ENCODE data around the gene RAB8B.

Gene RAB8B

GRCh38 chr15:63292771-63293170, 103.4 kb downstream of the RAB8B start:
- H3K36me3 ChIP-seq (ENCODE audit: control insufficient read depth, insufficient read depth, low read length) = no peaks in the 10 kb centered on the region
- H3K9ac ChIP-seq (ENCODE audit: low read depth, low read length) = no peak overlapping the region
- no peaks in the 10 kb centered on the region for H3K4me1 ChIP-seq (ENCODE audit: control insufficient read depth, insufficient read depth, low read length)
- no peaks in the 10 kb centered on the region for H3K27me3 ChIP-seq (ENCODE audit: control insufficient read depth, insufficient read depth, low read length)
- no peak overlapping the region for H3K27ac ChIP-seq (ENCODE audit: low read depth, low read length)
- H3K9me3 ChIP-seq (ENCODE audit: control insufficient read depth, insufficient read depth, low read length) = no peaks in the 10 kb centered on the region
- H3K4me3 ChIP-seq (ENCODE audit: low read depth, low read length) = no peak overlapping the region

GRCh38 chr15:63294359-63294758, 105.0 kb downstream of the RAB8B start:
- no peak overlapping the region for H3K4me3 ChIP-seq (ENCODE audit: low read depth, low read length)
- no peak overlapping the region for H3K27ac ChIP-seq (ENCODE audit: low read depth, low read length)
- no peak overlapping the region for H3K9ac ChIP-seq (ENCODE audit: low read depth, low read length)

DNA sequence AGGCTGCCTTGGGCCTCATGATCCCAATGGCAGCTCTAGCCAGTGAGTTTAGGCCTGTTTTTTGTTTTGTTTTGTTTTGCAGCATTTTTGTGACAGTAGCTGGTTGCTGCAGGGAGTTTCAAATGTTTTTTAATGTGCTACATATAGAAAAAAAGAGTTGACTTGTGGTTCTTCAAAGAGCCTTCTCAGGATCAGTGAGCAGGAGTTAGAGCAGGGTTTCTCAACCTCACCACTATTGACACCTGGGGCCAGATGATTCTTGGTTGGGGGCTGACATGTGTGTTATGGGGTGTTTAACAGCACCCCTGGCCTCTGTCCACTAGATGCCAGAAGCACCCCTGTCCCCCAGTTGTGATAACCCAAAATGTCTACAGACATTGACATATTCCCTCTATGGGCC, 105.9 kb downstream of the RAB8B start:
- Histone ChIP-seq H3K4me3 (ENCODE audit: low read depth, low read length) (no peak overlapping the region), H3K36me3 (ENCODE audit: control insufficient read depth, insufficient read depth, low read length) (no peaks in the 10 kb centered on the region), H3K27ac (ENCODE audit: low read depth, low read length) (no peak overlapping the region), H3K4me1 (ENCODE audit: control insufficient read depth, insufficient read depth, low read length) (no peaks in the 10 kb centered on the region), H3K9me3 (ENCODE audit: control insufficient read depth, insufficient read depth, low read length) (no peaks in the 10 kb centered on the region), H3K27me3 (ENCODE audit: control insufficient read depth, insufficient read depth, low read length) (no peaks in the 10 kb centered on the region), H3K9ac (ENCODE audit: low read depth, low read length) (no peak overlapping the region)

More at GRCh38 chr15:63294359-63294758, 105.0 kb downstream of the RAB8B start:
- H3K4me1 ChIP-seq (ENCODE audit: control insufficient read depth, insufficient read depth, low read length) = no peaks in the 10 kb centered on the region
- H3K27me3 ChIP-seq (ENCODE audit: control insufficient read depth, insufficient read depth, low read length) = no peaks in the 10 kb centered on the region
- H3K9me3 ChIP-seq (ENCODE audit: control insufficient read depth, insufficient read depth, low read length) = no peaks in the 10 kb centered on the region
- no peaks in the 10 kb centered on the region for H3K36me3 ChIP-seq (ENCODE audit: control insufficient read depth, insufficient read depth, low read length)

DNA sequence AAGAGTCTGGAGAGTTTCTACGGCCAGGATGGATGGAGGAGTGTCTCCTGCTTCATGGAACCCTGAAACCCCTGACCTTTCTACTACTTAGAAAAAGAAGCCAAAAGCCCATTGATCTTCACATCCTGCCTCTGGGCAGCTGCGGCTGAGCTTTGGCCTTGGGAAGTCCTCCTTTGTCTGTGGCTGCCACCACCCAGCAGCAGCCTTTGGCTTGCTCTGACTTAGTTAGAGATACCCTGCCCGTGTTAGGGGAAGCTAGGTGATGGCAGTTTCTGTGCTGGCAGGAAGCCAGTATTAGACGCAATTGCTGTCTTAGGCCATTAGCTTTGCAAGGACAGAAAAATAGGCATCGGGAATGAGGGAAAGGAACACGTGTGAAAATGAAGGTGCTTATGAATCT, 106.8 kb downstream of the RAB8B start:
- no peaks in the 10 kb centered on the region for H3K4me1 ChIP-seq (ENCODE audit: control insufficient read depth, insufficient read depth, low read length)
- no peak overlapping the region for H3K4me3 ChIP-seq (ENCODE audit: low read depth, low read length)
- H3K27me3 ChIP-seq (ENCODE audit: control insufficient read depth, insufficient read depth, low read length) = no peaks in the 10 kb centered on the region
- H3K9ac ChIP-seq (ENCODE audit: low read depth, low read length) = no peak overlapping the region
- no peaks in the 10 kb centered on the region for H3K9me3 ChIP-seq (ENCODE audit: control insufficient read depth, insufficient read depth, low read length)
- H3K36me3 ChIP-seq (ENCODE audit: control insufficient read depth, insufficient read depth, low read length) = no peaks in the 10 kb centered on the region
- no peak overlapping the region for H3K27ac ChIP-seq (ENCODE audit: low read depth, low read length)

GRCh38 chr15:63299943-63300575, 110.7 kb downstream of the RAB8B start:
- Histone ChIP-seq H3K9me3 (ENCODE audit: control insufficient read depth, insufficient read depth, low read length) (no peaks in the 10 kb centered on the region), H3K27me3 (ENCODE audit: control insufficient read depth, insufficient read depth, low read length) (no peaks in the 10 kb centered on the region), H3K4me1 (ENCODE audit: control insufficient read depth, insufficient read depth, low read length) (no peaks in the 10 kb centered on the region), H3K36me3 (ENCODE audit: control insufficient read depth, insufficient read depth, low read length) (peaks cover 16% of the 10 kb centered on the region), H3K9ac (ENCODE audit: low read depth, low read length) (no peak overlapping the region), H3K27ac (ENCODE audit: low read depth, low read length) (no peak overlapping the region), H3K4me3 (ENCODE audit: low read depth, low read length) (no peak overlapping the region)

DNA sequence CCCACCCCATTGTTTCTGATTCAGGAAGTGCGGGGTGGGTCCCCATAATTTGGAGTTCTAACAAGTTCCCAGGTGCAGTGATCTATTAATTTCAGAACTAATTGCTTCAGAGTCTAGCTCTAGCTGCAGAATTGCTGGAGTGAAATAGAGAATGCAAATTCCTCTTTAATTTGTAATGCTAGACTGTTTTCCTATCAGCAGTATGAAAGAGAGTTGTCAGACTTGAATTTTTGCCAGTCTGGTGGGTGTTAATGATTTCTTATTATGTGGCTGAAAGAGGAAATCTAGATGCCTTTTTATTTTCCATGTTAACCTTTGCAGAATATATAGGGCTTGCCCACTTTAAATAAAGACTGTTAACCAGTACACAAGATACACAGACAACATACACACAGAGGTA, 111.7 kb downstream of the RAB8B start:
- Histone ChIP-seq H3K4me3 (ENCODE audit: low read depth, low read length) (no peak overlapping the region), H3K4me1 (ENCODE audit: control insufficient read depth, insufficient read depth, low read length) (no peaks in the 10 kb centered on the region), H3K9me3 (ENCODE audit: control insufficient read depth, insufficient read depth, low read length) (no peaks in the 10 kb centered on the region), H3K9ac (ENCODE audit: low read depth, low read length) (no peak overlapping the region), H3K27ac (ENCODE audit: low read depth, low read length) (no peak overlapping the region), H3K27me3 (ENCODE audit: control insufficient read depth, insufficient read depth, low read length) (no peaks in the 10 kb centered on the region), H3K36me3 (ENCODE audit: control insufficient read depth, insufficient read depth, low read length) (peaks cover 25% of the 10 kb centered on the region)

- Histone ChIP-seq H3K9ac (ENCODE audit: low read depth, low read length) (no peak overlapping the region), H3K27ac (ENCODE audit: low read depth, low read length) (no peak overlapping the region), H3K4me1 (ENCODE audit: control insufficient read depth, insufficient read depth, low read length) (no peaks in the 10 kb centered on the region), H3K9me3 (ENCODE audit: control insufficient read depth, insufficient read depth, low read length) (no peaks in the 10 kb centered on the region), H3K27me3 (ENCODE audit: control insufficient read depth, insufficient read depth, low read length) (no peaks in the 10 kb centered on the region), H3K36me3 (ENCODE audit: control insufficient read depth, insufficient read depth, low read length) (peaks cover 28% of the 10 kb centered on the region), H3K4me3 (ENCODE audit: low read depth, low read length) (no peak overlapping the region)
Measured at GRCh38 chr15:63305260-63305659, 115.9 kb downstream of the RAB8B start.

- Histone ChIP-seq H3K36me3 (ENCODE audit: control insufficient read depth, insufficient read depth, low read length) (peaks cover 28% of the 10 kb centered on the region), H3K27ac (ENCODE audit: low read depth, low read length) (no peak overlapping the region), H3K9me3 (ENCODE audit: control insufficient read depth, insufficient read depth, low read length) (no peaks in the 10 kb centered on the region), H3K4me3 (ENCODE audit: low read depth, low read length) (no peak overlapping the region), H3K9ac (ENCODE audit: low read depth, low read length) (no peak overlapping the region), H3K27me3 (ENCODE audit: control insufficient read depth, insufficient read depth, low read length) (no peaks in the 10 kb centered on the region), H3K4me1 (ENCODE audit: control insufficient read depth, insufficient read depth, low read length) (no peaks in the 10 kb centered on the region)
Measured at GRCh38 chr15:63306492-63307073, 117.2 kb downstream of the RAB8B start.

DNA sequence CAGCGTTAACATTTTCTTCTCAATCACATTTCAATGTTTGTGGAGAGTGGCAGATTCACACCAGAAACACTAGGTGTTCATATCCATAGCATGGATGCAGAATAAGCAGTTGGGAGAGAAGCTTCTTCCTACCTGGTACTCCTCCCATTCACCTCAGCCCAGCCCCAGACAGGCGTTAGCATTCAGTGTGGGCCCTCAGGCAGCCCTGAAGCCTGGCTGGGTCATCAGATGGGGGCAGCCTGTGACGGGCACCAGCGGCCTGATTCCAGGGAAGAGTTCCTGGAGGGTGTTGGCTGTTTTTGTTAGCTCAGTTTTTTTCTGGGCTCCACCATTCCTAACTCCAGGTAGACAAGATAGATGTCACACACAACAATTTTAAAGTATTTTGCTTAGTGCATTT, 119.1 kb downstream of the RAB8B start:
- Histone ChIP-seq H3K9me3 (ENCODE audit: control insufficient read depth, insufficient read depth, low read length) (no peaks in the 10 kb centered on the region), H3K4me3 (ENCODE audit: low read depth, low read length) (no peak overlapping the region), H3K36me3 (ENCODE audit: control insufficient read depth, insufficient read depth, low read length) (peaks cover 17% of the 10 kb centered on the region), H3K27me3 (ENCODE audit: control insufficient read depth, insufficient read depth, low read length) (no peaks in the 10 kb centered on the region), H3K9ac (ENCODE audit: low read depth, low read length) (no peak overlapping the region), H3K27ac (ENCODE audit: low read depth, low read length) (no peak overlapping the region), H3K4me1 (ENCODE audit: control insufficient read depth, insufficient read depth, low read length) (peaks cover 17% of the 10 kb centered on the region)

DNA sequence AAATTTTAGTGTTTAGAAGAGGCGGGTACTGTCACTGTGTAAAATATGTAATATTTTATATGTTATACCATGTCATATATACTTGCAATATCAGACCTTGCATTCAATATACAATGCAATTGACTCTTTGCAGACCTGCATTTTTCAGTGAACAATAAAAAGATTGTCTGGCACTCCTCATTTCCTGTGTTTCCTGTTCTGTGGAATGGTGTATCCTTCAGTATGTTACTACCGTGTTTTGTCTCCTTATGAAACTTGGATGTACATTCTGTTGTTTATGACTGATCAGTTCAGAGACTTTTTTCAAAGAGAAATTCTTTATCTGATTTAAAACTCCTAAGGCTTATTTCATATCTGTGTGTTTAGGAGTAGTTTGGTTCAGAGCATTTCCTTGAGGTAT, 119.5 kb downstream of the RAB8B start:
- Histone ChIP-seq H3K27ac (ENCODE audit: low read depth, low read length) (no peak overlapping the region), H3K27me3 (ENCODE audit: control insufficient read depth, insufficient read depth, low read length) (no peaks in the 10 kb centered on the region), H3K4me1 (ENCODE audit: control insufficient read depth, insufficient read depth, low read length) (peaks cover 22% of the 10 kb centered on the region), H3K9me3 (ENCODE audit: control insufficient read depth, insufficient read depth, low read length) (no peaks in the 10 kb centered on the region), H3K36me3 (ENCODE audit: control insufficient read depth, insufficient read depth, low read length) (peaks cover 13% of the 10 kb centered on the region; the same call in 1 of the 2 replicates), H3K4me3 (ENCODE audit: low read depth, low read length) (no peak overlapping the region), H3K9ac (ENCODE audit: low read depth, low read length) (no peak overlapping the region)

GRCh38 chr15:63310646-63311045, 121.2 kb downstream of the RAB8B start:
- Histone ChIP-seq H3K4me1 (ENCODE audit: control insufficient read depth, insufficient read depth, low read length) (peaks cover 36% of the 10 kb centered on the region), H3K36me3 (ENCODE audit: control insufficient read depth, insufficient read depth, low read length) (peaks cover 7% of the 10 kb centered on the region; the same call in 1 of the 2 replicates), H3K4me3 (ENCODE audit: low read depth, low read length) (no peak overlapping the region), H3K9ac (ENCODE audit: low read depth, low read length) (no peak overlapping the region), H3K27ac (ENCODE audit: low read depth, low read length) (no peak overlapping the region), H3K27me3 (ENCODE audit: control insufficient read depth, insufficient read depth, low read length) (no peaks in the 10 kb centered on the region), H3K9me3 (ENCODE audit: control insufficient read depth, insufficient read depth, low read length) (no peaks in the 10 kb centered on the region)

Measured in HUES48 (cell line).